Measurements from ENCODE around the gene PTPRJ.

DNA sequence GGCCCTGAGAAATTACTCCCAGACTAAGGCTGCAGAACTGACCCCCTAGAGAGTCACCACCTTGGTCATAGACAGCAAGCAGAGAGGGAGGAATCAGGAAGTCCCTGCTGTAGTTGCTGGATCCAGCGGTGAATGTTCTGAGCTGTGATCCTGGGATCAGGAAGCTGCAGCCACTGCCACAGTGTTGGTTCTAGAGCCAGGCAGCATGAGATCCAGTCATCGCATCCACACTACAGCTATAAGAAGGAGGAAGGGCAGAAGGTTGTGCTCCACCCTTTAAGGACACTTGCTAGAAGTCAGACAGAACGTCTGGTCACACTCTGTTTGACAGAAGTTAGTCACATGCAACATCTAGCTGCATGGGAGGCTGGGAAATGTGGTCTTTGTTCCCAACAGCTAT is 131.5 kb downstream of the PTPRJ start:
- TF ChIP-seq, protein P1, sequence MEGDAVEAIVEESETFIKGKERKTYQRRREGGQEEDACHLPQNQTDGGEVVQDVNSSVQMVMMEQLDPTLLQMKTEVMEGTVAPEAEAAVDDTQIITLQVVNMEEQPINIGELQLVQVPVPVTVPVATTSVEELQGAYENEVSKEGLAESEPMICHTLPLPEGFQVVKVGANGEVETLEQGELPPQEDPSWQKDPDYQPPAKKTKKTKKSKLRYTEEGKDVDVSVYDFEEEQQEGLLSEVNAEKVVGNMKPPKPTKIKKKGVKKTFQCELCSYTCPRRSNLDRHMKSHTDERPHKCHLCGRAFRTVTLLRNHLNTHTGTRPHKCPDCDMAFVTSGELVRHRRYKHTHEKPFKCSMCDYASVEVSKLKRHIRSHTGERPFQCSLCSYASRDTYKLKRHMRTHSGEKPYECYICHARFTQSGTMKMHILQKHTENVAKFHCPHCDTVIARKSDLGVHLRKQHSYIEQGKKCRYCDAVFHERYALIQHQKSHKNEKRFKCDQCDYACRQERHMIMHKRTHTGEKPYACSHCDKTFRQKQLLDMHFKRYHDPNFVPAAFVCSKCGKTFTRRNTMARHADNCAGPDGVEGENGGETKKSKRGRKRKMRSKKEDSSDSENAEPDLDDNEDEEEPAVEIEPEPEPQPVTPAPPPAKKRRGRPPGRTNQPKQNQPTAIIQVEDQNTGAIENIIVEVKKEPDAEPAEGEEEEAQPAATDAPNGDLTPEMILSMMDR (conservative IDR thresholded peaks at IDR 0.05 in 1 of 2, IDR thresholded peaks at IDR 0.05 in 1 of 2; ENCODE audit: low read depth in 1 of 2, low read length in 2 of 2): no peak
- TF ChIP-seq EZH2 (IDR thresholded peaks at IDR 0.05; ENCODE audit: low read length, missing control alignments): no peak
